ENCODE measurements around the gene GSS.
"Not testable (repeated sequence)": the region's sequence is repeated elsewhere in the genome, so short reads cannot be mapped to it uniquely, and the experiment has no call there.

GSS gene

GRCh38 chr20:34920055-34920454 is 35.6 kb downstream of the GSS start:
- TF ChIP-seq CTCF (IDR thresholded peaks at IDR 0.05; ENCODE audit: borderline replicate concordance, control extremely low read depth, extremely low read depth, insufficient read depth, missing control alignments): no peak
- in situ Hi-C loops (cut with MboI; ENCODE audit: low sequenced_read_pairs, unreplicated experiment): no loop called here
- DNase-seq (ENCODE audit: low spot score): no peak

GRCh38 chr20:34916774-34917354 is 38.7 kb downstream of the GSS start:
- in situ Hi-C loops (cut with MboI; ENCODE audit: low sequenced_read_pairs, unreplicated experiment): no loop called here
- TF ChIP-seq CTCF (IDR thresholded peaks at IDR 0.05; ENCODE audit: borderline replicate concordance, control extremely low read depth, extremely low read depth, insufficient read depth, missing control alignments): no peak
- no peak for DNase-seq (ENCODE audit: low spot score)

- no peak for TF ChIP-seq CTCF (IDR thresholded peaks at IDR 0.05; ENCODE audit: borderline replicate concordance, control extremely low read depth, extremely low read depth, insufficient read depth, missing control alignments)
- in situ Hi-C loops (cut with MboI; ENCODE audit: low sequenced_read_pairs, unreplicated experiment): no loop called here
These were observed 39.7 kb downstream of the GSS start for GRCh38 chr20:34915749-34916455.

GRCh38 chr20:34915131-34915530 is 40.5 kb downstream of the GSS start:
- TF ChIP-seq CTCF (IDR thresholded peaks at IDR 0.05; ENCODE audit: borderline replicate concordance, control extremely low read depth, extremely low read depth, insufficient read depth, missing control alignments): no peak
- in situ Hi-C loops (cut with MboI; ENCODE audit: low sequenced_read_pairs, unreplicated experiment): no loop called here
- DNase-seq (ENCODE audit: low spot score): no peak

More at GRCh38 chr20:34915749-34916455, 39.7 kb downstream of the GSS start:
- DNase-seq (ENCODE audit: low spot score): no peak

- no peak for TF ChIP-seq CTCF (IDR thresholded peaks at IDR 0.05; ENCODE audit: borderline replicate concordance, control extremely low read depth, extremely low read depth, insufficient read depth, missing control alignments)
- no peak for DNase-seq (ENCODE audit: low spot score)
- in situ Hi-C loops (cut with MboI; ENCODE audit: low sequenced_read_pairs, unreplicated experiment): no loop called here
These were observed 47.8 kb downstream of the GSS start for GRCh38 chr20:34907616-34908469.

GRCh38 chr20:34904202-34904621 is 51.4 kb downstream of the GSS start:
- peak; percentile 54 for DNase-seq (ENCODE audit: low spot score)
- in situ Hi-C loops (cut with MboI; ENCODE audit: low sequenced_read_pairs, unreplicated experiment): no loop called here
- no peak for TF ChIP-seq CTCF (IDR thresholded peaks at IDR 0.05; ENCODE audit: borderline replicate concordance, control extremely low read depth, extremely low read depth, insufficient read depth, missing control alignments)

- DNase-seq (ENCODE audit: low spot score); in situ Hi-C loops (cut with MboI; ENCODE audit: low sequenced_read_pairs, unreplicated experiment): not testable (repeated sequence)
These were observed 56.9 kb downstream of the GSS start for GRCh38 chr20:34898731-34899130.

- DNase-seq (ENCODE audit: low spot score); in situ Hi-C loops (cut with MboI; ENCODE audit: low sequenced_read_pairs, unreplicated experiment): not testable (repeated sequence)
These were observed 57.5 kb downstream of the GSS start for GRCh38 chr20:34898129-34898528.
